Stimulated activated CD4-positive, alpha-beta T cell treated with anti-CD3 and anti-CD28 coated beads, Interleukin-4, amount 100 ng/mL, for 24 hours (primary cell): ENCODE data around the gene GRIA1.

Experiments
- DNase-seq: peaks from one replicate; pipeline ENCODE4 v3.0.0-alpha.2; 2020

The GRIA1 gene

DNA sequence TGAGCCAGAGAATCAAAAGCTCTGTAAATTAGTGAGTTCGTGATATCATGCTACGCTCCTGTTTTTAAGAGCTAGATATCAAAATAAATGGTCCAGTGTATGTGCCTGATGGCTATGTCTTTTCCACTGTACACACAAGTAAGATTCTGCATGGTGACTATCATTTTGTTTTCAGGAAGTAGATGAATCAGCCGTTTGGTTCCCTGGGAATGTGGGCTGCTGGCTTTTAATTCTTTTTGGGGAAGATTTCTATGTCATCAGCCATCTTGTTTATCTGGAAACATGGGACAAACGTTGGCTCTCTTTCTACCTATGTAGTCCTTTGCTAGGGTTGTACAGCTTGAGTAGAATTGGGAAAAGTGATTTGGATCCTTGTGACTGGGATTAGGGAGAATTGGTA is 126.7 kb downstream of the GRIA1 start:
- no peak for DNase-seq

DNA sequence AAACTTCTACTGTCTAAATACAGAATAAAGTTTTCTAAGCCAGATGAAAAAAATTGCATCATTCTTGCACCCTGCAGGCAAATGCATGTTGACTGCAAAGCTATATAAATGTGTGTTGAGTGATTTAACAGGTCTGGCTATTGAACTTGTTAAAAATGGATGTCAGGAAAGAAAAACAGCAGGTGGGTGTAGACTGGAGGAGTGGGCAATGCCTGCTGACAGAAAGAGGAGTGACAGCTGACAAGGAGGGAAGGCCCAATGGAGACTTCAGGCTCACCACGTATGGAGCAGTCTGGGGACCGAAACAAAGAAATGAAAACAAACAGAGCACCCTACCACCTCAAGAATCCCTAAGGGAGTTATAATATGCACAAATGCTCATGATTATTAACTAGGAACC is 127.8 kb downstream of the GRIA1 start:
- DNase-seq: no peak

DNA sequence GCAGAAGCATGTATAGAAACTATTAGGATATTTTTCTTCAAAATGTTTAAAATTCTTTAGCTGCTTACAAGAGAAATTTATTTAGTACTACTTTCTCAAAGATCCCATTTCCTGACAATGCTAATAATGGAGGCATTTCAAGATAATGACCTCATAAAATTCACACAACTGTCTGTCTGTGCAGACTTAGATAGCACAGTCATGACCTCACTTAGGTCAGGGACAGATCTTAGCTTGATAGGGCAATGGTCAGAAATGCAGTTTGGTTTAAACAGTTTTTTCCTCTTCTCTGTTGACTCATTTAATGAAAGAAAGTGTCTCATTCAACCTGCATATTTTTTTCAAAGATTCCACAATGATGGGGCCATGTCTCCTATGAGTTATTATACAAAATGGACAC is 128.4 kb downstream of the GRIA1 start:
- DNase-seq: no peak

DNA sequence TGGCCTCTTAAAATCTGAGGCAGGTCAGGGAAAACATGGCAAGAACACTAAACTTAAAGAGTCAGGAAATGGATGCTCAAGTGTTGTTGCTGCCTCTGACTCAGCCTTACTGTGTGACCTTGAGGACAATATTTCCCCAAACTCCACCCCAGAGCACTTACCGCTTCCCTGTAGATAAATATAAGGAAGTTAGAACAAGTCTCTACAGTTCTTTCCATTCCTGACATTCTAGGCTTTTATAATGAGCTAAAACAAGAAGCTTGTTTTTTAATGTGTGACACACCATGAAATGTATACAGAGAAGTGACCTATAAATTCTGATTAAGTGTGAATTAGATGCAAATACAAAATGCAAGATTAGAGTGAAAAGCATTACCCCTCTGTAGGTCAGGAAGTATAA is 129.3 kb downstream of the GRIA1 start:
- DNase-seq: no peak

DNA sequence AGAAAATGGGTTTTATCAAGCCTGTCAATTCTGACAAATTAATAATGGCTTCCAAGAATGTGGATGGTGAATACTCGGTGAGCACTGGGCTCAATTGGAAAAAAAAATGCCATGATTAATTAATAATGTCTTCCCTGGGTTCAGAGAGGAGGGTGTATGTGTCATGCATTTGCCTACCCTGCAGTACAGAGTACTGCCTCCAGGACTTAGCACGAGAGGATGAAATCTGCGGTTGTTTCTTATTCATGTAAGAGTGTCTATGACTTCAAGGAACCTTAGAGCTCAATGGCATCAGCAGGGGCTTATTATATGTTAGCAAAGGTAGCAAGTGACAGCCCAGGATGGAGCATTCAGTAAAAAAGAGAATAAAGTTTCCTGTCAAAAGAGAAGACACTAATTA is 132.7 kb downstream of the GRIA1 start:
- no peak for DNase-seq

DNA sequence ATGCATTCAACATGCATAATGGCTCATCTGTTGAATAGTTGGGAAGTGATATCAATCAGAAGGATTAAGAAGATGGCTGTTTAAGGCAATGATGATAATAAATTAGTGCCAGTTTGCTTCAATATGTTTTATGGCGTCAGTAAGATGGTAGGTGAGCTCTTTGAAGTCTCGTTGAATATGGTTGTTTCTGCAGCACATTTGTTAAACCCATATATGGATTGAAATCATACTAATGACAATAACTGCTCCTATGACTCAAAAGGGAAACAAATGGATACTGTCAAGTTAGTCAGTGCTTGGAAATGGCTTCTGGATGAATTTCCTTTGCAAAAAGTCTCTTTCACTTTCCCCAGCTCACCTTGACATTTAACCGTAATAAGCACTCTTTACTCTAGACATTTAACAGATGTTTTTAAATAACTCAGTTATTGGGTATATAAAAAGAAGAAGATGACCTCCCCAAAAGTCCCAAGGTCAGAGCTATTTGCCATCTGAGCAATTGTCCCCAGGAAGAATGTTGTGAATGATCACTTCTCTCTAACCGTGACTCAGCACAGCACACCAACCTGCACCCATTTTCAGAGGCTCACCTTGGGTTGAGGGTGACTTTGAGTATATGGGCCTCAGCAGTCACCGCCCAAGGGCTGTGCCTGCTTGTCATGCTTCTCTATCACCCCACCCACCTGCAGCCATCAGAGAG is 133.4 kb downstream of the GRIA1 start:
- DNase-seq: no peak

DNA sequence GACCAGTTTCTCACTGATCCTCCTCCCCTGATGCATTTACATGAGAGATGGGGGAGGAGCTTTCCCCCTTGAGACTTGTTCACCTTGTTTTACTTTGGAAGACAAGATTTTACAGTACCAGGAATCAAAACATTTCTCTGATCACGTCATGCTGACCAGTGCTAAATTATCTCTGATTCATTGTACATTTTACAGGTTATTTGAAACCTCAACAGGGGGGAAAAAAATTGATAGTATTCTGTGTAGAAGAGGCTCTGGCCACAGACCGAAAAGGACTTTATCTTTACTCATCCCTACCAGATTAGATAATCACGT is 133.9 kb downstream of the GRIA1 start:
- DNase-seq: no peak

DNA sequence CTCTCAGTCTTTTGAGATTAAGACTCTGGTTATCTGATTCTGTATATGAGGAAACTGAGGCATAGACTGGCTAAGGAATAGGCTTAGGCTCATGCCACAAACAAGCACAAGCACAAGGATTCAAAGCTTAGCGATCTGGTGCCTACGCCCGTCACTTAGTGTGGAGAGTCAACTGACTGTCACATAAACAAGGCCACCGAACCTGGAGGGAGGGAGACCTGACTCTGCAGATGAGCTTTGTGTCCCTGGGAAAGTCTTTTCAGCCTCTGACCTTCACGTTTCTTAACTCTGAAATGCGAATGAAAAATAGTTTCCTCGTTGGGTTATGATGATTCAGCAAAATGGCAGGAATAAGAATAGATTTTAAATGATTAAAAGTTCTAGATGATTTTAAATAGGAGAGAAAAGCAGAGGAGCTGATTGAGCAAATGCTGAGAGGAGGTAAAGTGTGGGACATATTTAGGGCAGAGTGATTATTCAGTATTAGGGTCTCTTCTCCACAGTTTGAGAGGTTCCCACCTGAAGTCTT is 135.4 kb downstream of the GRIA1 start:
- DNase-seq: no peak

DNA sequence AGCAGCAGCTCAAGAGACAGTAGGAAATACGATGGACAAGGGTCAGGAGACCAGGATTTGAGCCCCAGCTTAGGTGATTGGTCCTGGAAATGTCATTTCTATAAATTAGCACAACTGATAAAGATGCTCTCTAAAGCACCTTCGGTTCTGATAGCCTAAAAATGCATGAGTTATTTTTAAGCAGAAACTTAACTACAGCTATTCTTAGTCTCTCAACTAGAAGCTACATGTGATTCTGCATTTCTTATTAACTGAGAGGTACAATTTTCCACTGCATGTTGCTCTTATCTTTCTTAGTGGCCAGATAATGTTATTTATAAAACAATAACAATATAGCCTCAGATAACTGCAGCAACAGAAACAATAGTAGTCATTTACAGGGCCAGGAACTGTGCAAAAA is 136.4 kb downstream of the GRIA1 start:
- DNase-seq: no peak

DNA sequence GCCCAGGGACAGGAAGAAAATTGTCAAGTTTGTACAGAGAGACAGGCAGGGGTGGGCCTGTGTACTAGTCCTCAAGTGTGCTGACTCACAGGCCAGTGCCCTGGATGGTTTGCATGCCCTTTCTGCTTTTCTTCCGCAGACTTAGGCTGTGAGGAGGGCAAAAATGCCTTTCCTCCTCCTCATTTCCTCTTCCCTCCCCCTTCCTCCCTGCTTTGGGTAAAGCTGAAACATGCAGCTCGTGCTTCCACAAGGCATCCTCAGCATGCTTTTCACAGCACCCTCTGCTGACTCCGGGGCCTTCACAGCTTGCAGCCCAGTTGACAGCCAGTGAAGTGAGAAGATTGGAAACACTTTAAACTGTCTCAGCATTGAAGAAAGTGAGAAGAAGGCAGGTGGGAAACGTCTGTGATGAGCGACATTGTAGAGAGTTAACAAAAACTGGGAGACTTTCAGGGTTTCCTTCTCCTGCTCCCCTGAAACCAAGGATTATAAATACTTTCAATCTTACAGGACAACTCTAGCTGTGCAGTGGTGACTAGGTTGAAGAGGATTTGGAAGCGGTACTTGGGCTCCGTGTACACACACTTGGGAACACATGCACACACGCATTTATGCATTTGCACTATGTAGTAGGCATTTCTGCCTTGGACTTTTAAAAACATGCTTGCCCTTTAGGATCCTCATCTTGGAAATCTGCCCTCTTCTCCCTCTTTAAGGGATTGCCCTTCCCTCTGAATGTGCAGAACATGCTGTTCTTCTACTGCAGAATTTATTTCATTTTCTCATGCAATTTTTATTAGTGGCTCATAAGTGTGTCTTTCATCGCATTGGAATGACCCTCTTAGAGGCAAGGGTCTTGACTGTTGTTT is 138.8 kb downstream of the GRIA1 start:
- DNase-seq: no peak

DNA sequence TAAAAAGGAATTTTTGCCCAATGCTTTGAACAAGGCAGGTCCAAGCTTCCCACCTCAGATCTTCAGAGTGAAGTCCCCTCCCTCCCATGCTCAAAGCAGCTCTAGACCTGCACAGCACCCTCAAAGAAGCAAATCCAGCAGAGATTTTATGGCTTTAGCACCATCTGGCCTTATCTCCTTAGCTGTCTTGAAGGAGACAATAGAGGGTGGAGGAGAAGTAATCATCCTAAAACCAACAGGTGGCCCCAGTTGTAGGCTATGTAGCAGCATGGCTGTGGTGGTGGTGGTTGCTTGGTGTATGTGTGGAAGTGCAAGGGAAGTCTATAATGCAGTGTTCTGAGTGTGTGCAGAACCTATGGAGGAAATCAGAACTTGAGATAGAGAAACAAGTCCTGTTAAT is 140.1 kb downstream of the GRIA1 start:
- DNase-seq: no peak

DNA sequence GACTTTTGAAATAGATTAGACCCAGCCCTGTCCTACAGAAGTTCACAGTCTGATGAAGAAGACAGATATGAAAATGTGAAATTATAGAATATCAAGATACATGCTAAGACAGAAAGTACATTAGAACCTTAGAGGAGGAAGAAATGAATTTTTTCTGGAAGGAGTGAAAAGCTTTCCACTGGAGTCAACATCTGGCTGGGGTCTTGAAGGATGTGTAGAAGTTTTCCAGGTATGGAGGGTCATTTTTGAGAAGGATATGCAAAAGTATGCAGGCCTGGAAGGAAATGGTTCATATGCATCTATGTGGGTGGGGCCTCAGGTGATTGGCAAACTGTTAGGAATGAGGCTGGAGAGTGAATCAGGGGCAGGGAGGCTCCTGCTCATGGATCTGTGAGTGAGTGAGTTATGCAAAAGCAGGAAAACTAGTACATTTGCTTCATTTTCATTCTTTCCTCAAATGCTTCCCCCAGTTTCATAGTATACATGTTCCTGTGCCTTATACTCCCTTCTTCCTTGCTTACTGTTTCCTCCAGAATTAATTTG is 142.3 kb downstream of the GRIA1 start:
- DNase-seq: no peak

DNA sequence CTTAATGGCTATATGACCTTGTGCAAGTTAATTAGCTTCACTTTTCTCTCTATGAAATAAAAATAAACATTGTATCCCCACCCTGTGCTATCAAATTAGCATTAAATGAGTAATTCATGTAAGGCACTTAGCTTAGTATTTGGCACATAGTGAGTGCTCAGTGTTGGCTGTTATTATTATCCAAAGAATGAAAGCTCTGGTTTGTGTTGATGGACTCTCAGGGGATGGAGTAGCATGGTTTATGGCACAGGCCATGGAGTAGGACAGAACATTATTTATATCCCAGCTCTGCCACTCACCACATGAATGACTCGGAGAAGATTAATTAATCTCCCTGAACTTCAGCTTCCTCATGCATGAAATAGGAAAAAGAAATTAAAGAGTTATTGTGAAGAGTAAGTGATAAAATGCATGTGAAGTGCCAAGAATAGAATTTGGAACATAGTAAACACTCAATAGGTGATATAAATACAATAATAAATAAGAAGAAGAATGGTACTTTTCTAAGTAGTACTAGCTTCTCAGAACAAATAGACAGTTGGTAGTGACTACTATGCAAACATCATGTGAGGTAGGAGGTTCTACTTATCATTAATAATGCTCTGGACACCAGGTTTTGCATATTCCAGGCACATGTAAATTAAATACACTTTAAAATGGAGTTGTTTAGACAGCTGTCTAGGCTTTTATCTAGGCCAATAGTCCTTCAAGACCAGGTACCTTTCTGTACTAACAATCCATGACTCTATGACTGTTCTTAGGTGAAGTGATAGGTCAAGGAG is 146.4 kb downstream of the GRIA1 start:
- DNase-seq: no peak

DNA sequence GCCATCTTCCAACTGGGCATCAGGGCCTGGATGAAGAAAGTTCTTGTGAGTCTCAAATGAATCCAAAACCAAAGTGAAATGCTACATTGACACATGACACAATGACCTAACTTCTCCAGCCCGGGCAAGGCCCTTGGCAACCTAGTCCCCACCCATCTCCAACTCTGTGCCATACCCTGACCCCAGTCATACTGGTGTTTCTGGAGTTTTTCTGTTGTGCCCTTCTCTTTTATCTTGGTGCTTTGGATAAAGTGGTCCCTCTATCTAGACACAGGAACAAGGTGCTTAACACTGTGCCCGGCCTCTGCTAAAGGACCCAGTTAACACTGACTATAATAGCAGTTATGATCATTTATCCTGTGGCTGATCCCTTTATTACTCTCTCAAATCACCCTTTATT is 149.8 kb downstream of the GRIA1 start:
- no peak for DNase-seq

DNA sequence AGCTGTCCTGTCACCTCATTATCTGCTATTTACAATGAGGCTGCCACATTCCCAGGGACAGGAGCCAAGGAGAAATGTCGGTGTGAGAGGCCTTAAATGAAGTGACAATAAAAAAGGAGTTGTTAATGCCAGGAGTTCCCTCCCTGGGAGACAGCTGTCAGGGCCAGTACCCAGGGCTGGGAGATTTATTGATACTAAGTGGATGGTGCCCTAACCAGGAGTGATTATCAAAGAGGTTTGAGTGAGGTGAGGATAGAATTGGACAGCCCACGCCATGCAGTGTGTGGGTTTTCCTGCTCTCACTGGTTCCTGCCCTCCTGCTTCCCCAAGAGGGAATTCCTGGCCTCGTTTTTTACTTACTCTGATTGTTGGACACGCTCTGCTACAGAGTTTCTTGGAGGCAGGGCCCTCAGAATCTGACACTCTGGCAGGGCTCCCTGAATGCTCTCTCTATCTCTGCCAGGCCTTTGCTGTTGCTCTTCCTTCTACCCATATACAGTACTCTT is 150.8 kb downstream of the GRIA1 start:
- DNase-seq: no peak

DNA sequence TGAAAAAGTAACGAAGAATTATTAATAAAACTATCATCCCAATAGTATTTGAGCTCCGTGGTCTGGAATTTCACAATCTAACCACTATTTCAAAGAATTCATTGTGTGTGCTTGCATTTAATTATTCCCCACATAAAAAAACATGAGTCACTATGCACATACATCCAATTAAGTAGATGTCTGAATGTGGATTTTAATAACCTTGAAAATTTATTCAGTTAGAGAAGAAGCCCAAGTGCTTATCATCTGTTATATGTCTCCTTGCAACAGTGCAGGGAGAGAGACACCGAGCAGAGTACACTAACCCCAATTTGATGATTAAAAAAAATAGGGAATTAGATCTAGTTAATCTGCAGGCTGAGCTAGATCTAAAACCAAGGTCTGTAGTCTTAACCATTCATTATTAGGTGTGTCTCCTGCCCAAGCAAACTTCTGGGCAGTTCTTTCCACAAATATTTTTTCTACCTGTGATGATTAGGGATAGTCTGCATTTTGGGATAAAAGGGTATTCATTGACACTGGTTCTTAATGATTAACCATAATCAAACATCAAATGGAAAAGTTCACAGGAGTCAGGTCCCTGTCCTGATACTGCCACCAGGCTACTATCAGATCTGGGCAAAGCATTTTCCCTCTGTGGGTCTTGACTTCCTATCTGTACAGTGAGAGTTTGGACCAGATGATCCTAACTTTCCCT is 164.2 kb downstream of the GRIA1 start:
- DNase-seq: no peak

DNA sequence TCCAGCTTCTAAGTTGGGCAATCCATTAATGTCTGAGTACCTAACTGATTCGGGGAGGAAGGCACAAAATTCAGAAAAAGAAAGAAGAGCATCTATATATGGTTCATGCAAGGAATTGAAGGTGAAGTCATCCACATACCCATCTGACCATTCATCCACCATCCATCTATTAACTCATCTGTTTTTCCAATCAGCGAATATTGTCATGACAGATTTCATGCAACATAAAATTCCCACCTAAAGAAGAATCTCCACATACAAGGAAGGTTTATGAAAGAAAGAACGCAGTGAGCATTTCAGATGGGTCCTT is 164.7 kb downstream of the GRIA1 start:
- DNase-seq: no peak

DNA sequence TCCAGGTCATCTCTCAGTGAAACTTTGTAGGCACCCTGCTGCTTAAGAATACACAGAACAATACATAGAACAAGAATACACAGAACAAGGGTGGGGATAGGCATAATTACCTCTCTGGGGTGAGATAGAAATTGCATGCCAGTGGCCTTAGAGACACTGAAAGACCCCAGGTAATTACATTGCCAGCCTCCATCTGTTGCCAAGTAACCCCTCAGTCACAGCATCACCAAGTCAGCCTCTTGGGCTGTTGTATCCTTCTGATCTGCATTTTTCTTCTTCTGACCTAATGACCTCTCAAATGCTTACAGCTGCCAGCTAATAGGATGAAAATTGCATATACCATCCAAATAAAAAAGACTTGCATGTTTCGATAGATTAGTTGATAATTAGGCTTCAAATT is 167.7 kb downstream of the GRIA1 start:
- DNase-seq: no peak

DNA sequence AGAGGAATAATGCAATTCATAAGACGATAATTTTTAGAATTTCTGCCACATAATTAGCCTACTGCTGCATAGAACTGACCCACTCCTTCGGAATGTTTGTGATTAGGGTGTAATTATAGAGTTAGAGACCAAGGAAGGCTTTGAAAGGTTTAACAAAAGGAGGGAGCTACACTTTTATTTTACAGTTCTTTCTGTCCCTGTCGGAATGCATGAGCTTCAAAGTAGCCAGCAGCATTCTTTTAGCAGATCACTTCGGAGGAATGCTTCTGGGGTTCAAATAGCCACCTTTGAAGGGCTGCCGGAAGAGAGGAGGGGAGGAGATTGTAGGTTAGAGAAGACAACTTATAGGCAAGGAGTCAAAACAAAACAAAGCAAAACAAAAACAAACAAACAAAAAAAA is 168.1 kb downstream of the GRIA1 start:
- DNase-seq: no peak

DNA sequence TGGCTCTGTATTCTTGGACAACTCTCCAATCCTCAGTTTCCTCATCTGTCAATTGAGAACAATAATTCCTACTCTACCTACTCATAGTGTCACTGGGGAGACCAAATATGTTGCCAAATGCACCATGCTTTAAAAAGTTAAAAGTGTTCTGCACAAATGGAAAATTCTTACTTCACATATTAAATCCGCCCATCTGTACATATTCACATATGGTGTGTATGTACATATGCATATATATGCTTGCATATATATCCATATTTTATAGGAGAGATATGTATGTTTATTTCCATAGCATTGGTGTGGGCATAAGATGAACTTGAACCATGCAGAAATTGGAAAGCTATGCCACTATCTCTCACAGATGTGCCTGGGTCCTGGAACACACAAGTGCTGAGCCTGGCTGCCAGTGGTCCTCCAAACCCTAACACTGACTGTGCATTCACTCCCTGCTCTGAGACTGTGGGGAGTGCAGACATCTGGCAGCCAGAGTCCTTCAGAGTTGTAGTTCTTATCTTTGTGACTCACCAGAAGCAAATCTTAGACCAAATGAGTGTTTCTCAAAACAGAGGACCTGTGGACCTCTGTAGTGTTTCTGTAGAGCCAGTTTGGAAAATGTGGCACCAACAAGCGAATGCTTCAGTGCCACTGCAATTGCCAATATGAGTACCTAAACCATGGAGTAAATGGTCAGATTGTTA is 168.7 kb downstream of the GRIA1 start:
- DNase-seq: no peak

DNA sequence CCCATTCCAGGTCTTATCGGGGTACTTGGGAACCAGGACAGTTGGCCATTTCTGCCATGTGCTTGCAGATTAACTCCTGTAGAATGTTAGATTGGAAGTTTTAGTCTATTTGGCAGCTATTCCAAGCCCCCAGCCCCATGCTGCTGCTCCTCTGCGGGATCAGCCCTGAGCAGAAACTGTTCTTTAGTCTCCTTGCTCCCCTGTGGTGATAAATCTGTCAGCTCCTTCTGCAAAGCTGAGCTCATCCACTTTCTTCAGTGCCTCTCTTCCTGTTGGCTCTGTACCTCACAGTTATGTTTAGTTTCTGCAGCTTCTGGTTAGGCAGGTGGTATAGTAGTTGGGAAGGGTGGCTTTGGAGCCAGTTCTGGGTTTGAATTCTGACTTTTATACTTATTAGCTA is 170.4 kb downstream of the GRIA1 start:
- DNase-seq: no peak

DNA sequence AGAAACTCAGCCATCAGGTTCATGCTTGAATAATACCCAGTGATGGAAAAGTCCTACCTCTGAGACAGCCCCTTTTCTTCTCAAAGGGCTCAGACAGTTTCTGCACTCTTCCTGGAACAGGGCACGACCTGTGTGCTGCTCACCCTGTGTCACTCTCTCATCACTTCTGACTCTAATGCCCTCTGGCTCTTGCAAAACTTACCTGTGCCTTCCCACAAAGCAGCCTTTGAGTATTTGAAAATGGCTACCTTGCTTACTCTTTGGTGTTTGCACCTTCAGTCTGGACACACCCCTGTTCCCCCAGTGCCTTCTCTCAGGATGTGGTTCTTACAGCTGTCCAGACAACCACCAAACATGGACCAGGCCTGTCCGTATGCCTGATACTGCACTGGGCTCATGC is 171.4 kb downstream of the GRIA1 start:
- DNase-seq: no peak
